Bronchial epithelial cell (primary cell): ENCODE measurements around the gene EWSR1. TPM values are rescaled to one million over a fixed set of nuclear protein-coding genes. Genes with fewer than 3 reads are reported as not detected.
A peak's percentile ranks its signal among the peaks of the same experiment; 100 is the strongest.
"Not testable (repeated sequence)": the region's sequence is repeated elsewhere in the genome, so short reads cannot be mapped to it uniquely, and the experiment has no call there.

ENCODE experiments used
- DNase-seq: peaks from one replicate; pipeline ENCODE4 v3.0.0-alpha.2; 2010; ENCODE audit warnings: low read depth
- FAIRE-seq: peaks from 2 replicates; lab custom pipeline; 2011; peaks lifted over from hg19 to GRCh38; lab: Jason Lieb, UNC
- H3K27me3 ChIP-seq: 2 replicates; pipeline ENCODE4 v1.5.1; 2011; ENCODE audit warnings: low read length; ENCODE audit not compliant: control insufficient read depth, insufficient read depth
- H3K36me3 ChIP-seq: 2 replicates; pipeline ENCODE4 v1.5.1; 2011; ENCODE audit warnings: low read length; ENCODE audit not compliant: control insufficient read depth, insufficient read depth
- H3K4me3 ChIP-seq: 2 replicates; pipeline ENCODE4 v1.5.1; 2011; ENCODE audit warnings: mild to moderate bottlenecking, low read depth, low read length, control low read depth
- total RNA-seq: library from RNA; depleted of rRNA; stranded (reverse); fragments of >200 nt; gene quantifications from 2 replicates; pipeline ENCODE4 v1.2.1, GENCODE V29; 2014
- TF ChIP-seq, protein P1 (sequence below): IDR thresholded peaks from 2 replicates; pipeline ENCODE4 v1.5.1; 2011; ENCODE audit warnings: mild to moderate bottlenecking, moderate library complexity, low read length, control low read depth, inconsistent platforms; ENCODE audit not compliant: insufficient read depth, severe bottlenecking

The EWSR1 gene
- 87.1 and 163 TPM in 2 replicates for total RNA-seq

GRCh38 chr22:29267858-29268510 is at the start of gene EWSR1, which contains the start of gene RHBDD3:
Gene EWSR1 (plus strand): TSS chr22:29268268. CDS start chr22:29268337, 69 bp downstream.
Gene RHBDD3 (minus strand): TSS chr22:29267981. CDS start chr22:29265626, 2,355 bp downstream.
- no peak for FAIRE-seq
- no peaks in the 10 kb centered on the region for H3K27me3 ChIP-seq
- peak within 1 kb of the TSS; percentile 76 for H3K4me3 ChIP-seq
- DNase-seq, result peak; percentile 77
- TF ChIP-seq, protein P1, sequence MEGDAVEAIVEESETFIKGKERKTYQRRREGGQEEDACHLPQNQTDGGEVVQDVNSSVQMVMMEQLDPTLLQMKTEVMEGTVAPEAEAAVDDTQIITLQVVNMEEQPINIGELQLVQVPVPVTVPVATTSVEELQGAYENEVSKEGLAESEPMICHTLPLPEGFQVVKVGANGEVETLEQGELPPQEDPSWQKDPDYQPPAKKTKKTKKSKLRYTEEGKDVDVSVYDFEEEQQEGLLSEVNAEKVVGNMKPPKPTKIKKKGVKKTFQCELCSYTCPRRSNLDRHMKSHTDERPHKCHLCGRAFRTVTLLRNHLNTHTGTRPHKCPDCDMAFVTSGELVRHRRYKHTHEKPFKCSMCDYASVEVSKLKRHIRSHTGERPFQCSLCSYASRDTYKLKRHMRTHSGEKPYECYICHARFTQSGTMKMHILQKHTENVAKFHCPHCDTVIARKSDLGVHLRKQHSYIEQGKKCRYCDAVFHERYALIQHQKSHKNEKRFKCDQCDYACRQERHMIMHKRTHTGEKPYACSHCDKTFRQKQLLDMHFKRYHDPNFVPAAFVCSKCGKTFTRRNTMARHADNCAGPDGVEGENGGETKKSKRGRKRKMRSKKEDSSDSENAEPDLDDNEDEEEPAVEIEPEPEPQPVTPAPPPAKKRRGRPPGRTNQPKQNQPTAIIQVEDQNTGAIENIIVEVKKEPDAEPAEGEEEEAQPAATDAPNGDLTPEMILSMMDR, result peak; percentile 3
- H3K36me3 ChIP-seq, result peaks cover 23% of the 10 kb centered on the region

- TF ChIP-seq, protein P1, result no peak
- DNase-seq, result no peak
- no peak for FAIRE-seq
- Histone ChIP-seq H3K36me3 (no peaks in the 10 kb centered on the region), H3K4me3 (no peak overlapping the region), H3K27me3 (peaks cover 7% of the 10 kb centered on the region)
Observed at GRCh38 chr22:29218758-29219408, 49.2 kb upstream of the EWSR1 start.

GRCh38 chr22:29219409-29219782 is 48.7 kb upstream of the EWSR1 start:
- not testable (repeated sequence) for H3K36me3 ChIP-seq, FAIRE-seq, H3K27me3 ChIP-seq, H3K4me3 ChIP-seq, DNase-seq

DNA sequence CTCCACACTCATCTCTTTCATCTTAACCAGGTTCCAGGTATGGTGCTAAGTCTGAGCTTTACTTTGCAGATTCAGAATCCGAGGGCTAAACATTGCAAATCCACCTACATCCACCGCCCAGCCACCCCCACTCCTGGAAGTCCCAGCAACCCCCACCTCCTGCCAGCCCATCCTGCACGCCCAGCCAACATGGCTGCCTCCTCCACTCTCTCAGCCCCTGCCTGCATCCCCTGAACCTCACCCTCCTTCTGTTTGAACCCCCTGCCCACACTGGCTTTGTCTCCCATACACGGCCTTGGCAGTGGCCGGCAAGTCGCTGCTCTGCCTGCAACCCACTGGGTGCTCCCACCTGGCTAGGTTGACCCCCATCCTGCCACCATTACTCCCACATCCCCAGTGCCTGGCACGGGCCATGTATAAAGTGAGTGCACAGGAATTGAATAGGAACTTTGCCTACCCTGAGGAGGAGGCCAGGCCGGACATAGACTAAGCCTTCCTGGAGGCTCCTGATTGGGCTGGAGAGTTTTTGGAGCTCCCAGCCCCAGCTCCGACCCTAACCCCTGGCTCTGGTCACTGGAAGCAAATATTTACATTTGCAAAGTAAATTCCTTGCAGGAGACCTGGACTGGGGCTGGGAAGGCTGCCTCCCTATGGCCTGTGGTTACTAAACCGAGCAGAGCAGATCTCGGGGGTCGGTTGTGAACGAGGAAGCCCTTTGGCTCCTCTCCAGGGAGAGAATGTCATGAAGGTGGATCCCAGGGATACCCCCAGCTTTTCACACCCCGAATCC is 48.0 kb upstream of the EWSR1 start:
- no peak overlapping the region for H3K4me3 ChIP-seq
- DNase-seq (no peak), FAIRE-seq (no peak)
- H3K27me3 ChIP-seq, result peaks cover 7% of the 10 kb centered on the region
- H3K36me3 ChIP-seq, result no peaks in the 10 kb centered on the region
- TF ChIP-seq, protein P1, result no peak

DNA sequence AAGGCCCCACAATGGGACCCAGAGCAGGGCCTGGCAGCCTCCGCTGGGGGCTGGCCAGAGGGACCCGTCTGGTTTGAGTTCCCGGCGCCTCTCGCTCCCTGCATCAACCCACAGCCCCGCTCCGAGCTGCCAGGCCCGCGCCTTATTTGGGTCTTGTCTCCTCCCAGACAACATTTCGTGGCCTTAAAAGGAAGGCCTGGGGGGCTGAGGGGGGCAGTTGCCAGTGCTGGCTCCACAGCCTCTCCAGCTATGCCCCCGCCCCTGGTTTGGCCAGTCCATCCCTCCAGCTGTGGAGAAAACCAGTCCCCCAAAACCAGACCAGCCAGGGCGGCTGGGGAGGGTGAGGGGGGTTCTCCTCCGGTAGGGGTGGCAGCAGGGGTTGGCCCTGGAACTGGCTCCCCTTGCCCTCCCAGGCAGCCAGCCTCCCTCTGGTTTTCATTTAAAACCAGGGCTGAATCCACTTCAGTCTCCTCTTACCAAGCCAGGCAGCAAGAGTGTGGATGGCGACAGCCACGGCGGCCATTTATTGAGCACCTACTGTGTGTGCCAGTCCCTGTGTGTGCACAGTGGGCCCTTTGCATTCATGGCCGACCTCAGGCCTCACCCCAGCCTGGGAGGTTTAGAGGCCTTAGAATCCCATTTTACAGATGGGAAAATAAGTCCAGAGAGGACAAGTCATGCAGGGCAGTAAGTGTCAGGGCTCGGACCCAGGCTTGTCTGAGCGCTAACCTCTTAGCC is 43.8 kb upstream of the EWSR1 start:
- TF ChIP-seq, protein P1, result no peak
- FAIRE-seq (no peak), DNase-seq (no peak)
- Histone ChIP-seq H3K27me3 (peaks cover 5% of the 10 kb centered on the region), H3K36me3 (no peaks in the 10 kb centered on the region), H3K4me3 (no peak overlapping the region)
